VCaP (cell line): Measurements from ENCODE around the gene ZNF362.

Experiments
- H3K27ac ChIP-seq: fragments of 450-650 bp; 2 replicates; pipeline ENCODE4 v1.5.1; 2017
- TF ChIP-seq, protein P1 (sequence below): fragments of 450-650 bp; conservative IDR thresholded peaks from 2 replicates; pipeline ENCODE4 v1.5.1; 2017; ENCODE audit warnings: mild to moderate bottlenecking, moderate library complexity

The ZNF362 gene

DNA sequence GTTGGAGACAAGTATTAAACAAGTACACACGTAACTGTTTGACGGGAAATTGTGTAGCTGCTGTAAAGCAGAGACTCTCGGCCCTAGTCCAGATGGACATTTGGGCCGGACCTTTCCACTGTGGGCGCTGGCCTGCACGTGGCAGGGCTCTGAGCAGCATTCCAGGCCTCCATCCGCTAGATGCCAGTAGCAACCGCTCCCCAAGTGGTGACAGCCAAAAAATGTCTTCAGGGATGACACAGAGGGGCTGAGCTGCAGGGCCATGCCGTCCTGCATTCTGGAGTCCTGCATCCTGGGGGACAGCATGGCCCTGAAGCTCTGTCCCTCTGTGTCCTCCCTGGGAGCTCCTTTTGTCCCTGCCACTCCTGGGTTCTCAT lies 39.8 kb downstream of the ZNF362 start:
- H3K27ac ChIP-seq = no peak overlapping the region
- TF ChIP-seq, protein P1, sequence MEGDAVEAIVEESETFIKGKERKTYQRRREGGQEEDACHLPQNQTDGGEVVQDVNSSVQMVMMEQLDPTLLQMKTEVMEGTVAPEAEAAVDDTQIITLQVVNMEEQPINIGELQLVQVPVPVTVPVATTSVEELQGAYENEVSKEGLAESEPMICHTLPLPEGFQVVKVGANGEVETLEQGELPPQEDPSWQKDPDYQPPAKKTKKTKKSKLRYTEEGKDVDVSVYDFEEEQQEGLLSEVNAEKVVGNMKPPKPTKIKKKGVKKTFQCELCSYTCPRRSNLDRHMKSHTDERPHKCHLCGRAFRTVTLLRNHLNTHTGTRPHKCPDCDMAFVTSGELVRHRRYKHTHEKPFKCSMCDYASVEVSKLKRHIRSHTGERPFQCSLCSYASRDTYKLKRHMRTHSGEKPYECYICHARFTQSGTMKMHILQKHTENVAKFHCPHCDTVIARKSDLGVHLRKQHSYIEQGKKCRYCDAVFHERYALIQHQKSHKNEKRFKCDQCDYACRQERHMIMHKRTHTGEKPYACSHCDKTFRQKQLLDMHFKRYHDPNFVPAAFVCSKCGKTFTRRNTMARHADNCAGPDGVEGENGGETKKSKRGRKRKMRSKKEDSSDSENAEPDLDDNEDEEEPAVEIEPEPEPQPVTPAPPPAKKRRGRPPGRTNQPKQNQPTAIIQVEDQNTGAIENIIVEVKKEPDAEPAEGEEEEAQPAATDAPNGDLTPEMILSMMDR = no peak

DNA sequence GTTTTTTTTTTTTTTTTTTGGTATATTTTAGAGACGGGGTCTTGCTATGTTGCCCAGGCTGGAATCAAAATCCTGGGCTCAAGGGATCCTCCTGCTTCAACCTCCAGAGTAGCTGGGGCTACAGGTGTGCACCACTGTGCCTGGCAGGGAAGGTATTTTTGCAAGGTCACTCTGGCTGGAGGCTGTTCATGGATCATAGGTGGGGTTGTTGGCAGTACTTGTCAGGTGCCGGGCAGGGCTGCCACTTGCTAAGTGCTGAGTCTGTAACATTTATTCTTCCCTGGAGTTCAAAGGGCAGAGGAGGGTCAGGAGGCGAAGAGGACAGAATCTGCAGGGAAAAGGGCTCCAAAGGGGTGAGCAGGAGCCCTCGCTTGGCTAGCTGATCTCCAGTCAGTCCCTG lies 40.5 kb downstream of the ZNF362 start:
- TF ChIP-seq, protein P1 = no peak

DNA sequence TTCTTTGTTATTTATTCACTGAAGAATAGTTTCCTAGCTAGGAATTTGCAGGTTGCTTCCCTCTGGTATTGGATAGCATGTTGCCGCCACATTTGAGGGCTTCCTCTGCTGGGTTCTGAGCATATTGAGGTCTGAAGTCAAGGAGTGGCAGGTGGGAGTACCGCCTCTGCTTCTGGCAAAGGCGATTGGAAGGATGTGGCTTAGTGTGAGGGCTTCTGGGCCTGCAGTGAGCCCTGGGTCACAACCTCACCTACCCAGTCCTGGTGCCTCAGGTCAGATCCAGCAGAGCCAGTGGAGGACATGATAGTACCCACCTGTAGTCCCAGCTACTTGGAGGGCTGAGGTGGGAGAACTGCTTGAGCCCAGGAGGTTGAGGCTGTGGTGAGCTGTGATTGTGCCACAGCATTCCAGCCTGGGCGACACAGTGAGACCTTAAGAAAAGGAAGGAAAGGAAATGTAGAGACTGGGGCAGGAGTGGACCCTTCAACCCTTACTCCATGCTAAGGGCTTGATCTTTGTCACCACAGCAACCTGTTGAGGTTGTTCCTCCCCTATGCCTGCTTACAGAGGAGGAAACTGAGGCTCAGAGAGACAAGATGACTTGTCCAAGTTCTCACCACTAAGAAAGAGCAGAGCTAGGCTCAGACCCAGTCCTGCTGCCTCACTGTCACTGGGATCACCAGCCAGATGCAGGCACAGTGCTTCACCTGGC lies 41.8 kb downstream of the ZNF362 start:
- TF ChIP-seq, protein P1 = no peak
- H3K27ac ChIP-seq = no peak overlapping the region

More for the DNA sequence above, 40.5 kb downstream of the ZNF362 start:
- H3K27ac ChIP-seq = no peak overlapping the region

DNA sequence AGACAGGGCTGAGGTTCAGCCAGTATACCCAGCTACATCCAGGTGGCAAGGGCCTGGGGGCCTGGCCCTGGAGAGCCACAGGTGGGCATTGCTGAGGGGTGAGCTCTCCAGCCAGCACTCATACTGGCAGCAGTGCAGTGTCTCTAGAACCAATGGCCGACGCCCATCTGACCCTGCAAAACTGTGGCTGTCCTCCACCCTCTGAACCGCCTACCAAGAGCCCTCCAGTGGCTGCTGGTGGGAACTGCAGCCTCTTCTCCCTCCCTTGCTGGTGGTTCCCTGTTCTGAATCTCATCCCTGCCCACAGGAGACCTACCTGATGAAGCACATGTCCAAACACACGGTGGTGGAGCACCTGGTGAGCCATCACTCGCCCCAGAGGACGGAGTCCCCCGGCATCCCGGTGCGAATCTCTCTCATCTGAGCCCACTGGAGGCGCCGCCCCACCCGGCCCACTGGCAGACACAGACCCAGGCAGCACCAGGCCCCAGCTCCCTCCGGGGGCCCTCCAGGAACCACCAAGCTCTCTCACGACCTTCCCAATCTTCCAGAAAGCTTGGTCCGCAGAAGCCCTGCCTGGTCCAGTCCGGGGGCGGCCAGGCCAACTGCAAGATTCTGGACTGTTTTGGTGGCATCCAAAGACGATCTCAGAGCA lies 42.5 kb downstream of the ZNF362 start:
- no peak overlapping the region for H3K27ac ChIP-seq
- TF ChIP-seq, protein P1 = peak; percentile 88

DNA sequence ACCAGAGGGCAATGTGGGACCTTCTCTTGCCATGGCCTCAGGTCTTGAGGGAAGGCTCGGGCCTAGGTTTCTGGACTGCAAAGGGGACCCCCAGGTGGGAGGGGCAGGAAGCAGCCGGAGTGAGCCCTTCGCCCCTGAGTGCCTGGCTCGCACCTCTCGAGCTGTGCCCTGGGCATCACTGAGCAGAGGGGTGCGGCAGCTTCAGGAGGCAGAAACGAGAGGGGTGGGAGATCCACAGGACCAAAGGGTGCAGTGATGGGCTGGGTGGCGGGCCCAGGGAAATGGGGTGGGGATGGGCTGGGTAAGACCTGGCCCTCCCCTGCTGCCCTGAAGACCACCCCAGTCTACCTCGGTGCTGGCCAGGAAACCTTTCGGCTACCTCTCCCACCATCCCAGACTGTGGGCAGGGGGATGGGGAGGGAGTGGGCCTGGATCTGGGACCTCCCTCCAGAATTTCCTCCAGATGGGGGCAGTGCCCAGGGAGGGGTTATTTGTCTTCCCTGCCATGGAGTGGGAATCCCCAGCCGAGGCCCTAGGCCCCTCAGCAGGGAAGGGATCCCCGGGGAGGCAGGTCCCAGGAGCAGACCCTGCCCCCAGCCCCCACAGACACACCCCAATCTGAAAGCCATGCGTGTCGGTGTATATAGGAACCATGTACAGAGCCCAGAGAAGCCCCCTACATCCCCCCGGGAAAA lies 43.3 kb downstream of the ZNF362 start:
- TF ChIP-seq, protein P1 = no peak
- H3K27ac ChIP-seq = no peak overlapping the region

DNA sequence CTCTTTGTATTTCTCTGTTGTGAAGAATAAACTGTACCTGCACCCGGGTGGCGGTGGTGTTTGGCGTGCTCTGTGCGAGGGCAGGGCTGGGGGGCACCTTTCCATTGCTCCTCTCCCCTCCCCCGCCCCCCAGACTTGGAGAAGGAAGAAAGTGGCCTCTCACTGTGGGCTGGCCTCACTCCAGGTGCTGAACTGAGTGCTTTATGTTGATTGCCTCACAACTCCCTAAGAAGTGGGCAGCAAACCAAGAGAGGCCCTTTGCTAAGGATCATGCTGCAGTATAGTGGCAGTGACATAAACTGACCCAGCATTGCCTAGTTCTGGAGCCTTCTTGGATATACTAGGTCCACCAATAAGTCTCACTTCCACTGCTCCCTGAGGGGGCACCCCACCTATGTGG lies 44.4 kb downstream of the ZNF362 start:
- no peak overlapping the region for H3K27ac ChIP-seq
- TF ChIP-seq, protein P1 = no peak

DNA sequence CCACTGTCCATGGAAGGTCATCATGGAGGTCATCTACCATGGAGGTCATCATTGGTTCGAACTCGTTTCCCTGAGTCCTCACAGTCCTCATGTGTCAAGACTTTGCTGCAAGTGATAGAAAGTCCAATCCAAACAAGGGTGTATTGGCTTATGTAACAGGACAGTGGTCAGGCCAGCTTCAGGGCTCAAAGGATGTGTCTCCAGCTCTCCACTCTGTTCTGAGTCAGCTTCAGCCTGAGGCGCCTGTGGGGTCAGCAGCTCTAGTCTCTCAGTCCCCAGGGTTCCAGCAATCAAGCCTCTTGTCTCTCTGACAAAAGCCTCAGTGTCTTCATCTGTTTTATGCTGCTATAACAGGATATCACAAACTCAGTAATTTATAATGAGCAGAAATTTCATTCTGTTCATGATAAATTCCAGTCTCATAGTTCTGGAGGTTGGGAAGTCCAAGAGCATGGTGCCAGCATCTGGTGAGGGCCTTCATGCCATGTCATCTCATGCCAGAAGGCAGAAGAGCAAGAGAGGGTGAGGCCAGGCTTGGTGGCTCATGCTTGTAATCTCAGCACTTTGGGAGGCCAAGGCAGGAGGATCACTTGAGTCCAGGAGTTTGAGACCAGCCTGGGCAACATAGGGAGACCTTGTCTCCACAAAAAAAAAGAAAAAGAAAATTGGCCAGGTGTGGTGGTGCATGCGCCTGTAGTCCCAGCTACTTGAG lies 45.1 kb downstream of the ZNF362 start:
- TF ChIP-seq, protein P1 = no peak
- no peak overlapping the region for H3K27ac ChIP-seq
